ENCODE results near the gene VMA21. TPM values are rescaled to one million over a fixed set of nuclear protein-coding genes. Genes with fewer than 3 reads are reported as not detected.

VMA21 gene, protein sequence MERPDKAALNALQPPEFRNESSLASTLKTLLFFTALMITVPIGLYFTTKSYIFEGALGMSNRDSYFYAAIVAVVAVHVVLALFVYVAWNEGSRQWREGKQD
- total RNA-seq: 50.8 and 56.6 TPM in 2 replicates

DNA sequence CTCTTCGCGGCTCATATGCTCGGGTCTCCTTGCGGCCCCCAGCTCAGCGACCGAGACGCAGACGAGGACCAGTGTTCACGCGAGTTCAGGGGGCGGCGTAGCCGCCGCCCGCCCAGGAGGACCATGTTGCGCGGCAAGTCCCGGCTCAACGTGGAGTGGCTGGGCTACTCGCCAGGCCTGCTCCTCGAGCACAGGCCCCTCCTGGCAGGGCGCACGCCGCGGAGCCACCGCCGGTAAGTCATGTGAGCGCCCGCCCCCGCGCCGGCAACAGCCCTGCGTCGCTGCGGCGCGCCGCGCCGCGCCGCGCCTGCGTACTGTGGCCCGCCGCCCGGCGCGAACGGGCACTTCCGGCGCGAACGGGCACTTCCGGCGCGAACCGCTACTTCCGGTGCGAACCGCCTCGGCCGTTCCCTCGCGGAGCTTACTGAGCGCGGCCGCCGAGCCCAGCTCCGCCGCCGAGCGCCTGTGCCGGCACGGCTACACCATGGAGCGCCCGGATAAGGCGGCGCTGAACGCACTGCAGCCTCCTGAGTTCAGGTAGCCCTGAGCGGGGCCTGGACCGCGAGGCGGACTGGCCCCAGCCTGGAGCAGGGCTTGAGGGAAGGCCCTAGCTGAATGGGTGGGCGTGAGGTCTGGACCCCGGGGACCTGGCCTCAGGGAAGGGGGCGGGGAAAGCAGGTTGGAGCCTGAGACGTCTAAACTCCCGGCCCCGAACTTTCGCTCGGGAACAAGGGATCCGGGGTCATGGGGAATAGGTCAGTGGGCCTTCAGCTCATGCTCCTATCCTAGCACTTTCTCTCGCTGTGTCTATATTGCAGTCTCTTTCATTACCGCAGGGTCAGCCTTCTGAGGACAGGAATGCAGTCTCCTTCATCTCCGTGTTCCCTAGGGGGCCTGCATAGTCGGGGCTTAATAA lies at the start of gene VMA21:
TSS of gene VMA21 (plus strand) at position 382 of the 916 bp plus-strand sequence. CDS start at position 485, 103 bp downstream.

Other genes with a start within 250 kb of the VMA21 start
- gene GPR50, start 220.6 kb upstream of the VMA21 start, total RNA-seq: not detected in 2 replicates
- gene PASD1, start 166.5 kb downstream of the VMA21 start, total RNA-seq: not detected in 2 replicates